ENCODE results near the gene ZHX3.

Gene ZHX3

DNA sequence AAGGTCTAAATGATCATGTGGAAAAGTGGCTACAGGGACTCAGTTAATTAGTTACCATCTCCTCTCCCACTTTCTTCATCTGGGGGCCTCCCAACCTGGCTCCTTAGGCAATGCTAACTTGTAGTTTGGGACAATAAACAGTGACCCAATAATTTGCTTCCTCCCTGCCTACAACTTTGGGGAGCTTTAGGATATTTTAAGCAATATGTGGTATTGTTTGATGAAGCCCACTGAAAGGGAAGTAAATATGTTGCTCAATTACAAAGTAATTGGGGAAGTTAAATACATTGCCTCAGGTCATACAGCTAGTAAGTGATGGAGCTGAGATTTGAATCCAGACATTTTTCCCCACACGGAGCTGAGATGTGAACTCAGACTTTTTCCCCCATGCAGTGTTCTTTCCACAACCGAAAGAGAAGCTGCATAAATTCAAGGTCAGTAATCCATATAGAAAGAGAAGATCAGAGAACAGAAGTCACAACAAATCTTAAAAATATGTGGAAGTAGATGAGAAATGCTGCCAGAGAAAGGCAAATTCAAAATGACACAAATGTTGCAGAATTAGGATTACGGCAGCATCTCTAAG is 26.6 kb downstream of the ZHX3 start:
- no peak for DNase-seq

DNA sequence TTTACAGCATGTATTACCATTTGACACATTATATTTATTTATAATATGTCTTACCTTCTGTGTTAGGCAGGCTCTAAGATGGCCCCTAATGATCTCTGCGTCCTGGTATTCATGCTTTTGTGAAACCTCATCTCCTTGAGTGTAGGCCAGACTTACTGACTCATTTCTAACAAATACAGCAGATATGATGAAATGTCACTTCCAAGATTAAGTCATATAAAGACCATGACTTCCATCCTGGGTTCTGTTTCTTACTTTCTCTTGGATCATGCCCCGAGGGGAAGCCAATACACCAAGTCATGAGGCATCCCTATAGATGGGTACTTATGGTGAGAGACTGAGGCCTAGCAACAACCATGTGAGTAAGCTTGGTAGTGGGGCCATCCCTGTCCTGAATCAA is 30.2 kb downstream of the ZHX3 start:
- DNase-seq, result no peak

- DNase-seq, result no peak
Observed at GRCh38 chr20:41286240-41286851, 31.2 kb downstream of the ZHX3 start.

- DNase-seq, result no peak
Observed at GRCh38 chr20:41279546-41280225, 37.8 kb downstream of the ZHX3 start.

- no peak for DNase-seq
Observed at GRCh38 chr20:41278936-41279335, 38.6 kb downstream of the ZHX3 start.

DNA sequence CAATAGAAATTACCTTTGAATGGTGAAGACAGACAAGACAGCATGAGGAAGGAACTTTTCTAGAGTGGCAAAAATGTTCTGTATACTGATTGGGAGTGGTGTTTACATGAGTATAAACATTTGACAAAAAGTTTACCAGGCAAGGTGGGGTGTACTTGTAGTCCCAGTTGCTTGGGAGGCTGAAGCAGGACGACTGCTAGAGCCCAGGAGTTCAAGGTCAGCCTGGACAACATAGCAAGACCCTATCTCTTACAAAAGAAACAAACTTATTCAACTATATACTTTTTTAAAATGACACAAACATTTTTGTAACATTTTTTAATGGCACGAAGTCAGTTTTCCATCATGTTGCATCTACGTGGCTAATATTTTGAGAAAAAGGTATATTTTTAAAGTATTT is 40.5 kb downstream of the ZHX3 start:
- no peak for DNase-seq

- no peak for DNase-seq
Observed at GRCh38 chr20:41276317-41276751, 41.2 kb downstream of the ZHX3 start.

- no peak for DNase-seq
Observed at GRCh38 chr20:41275301-41275731, 42.2 kb downstream of the ZHX3 start.

- no peak for DNase-seq
Observed at GRCh38 chr20:41274152-41274551, 43.4 kb downstream of the ZHX3 start.

GRCh38 chr20:41273445-41273844 is 44.1 kb downstream of the ZHX3 start:
- no peak for DNase-seq

- DNase-seq, result no peak
Observed at GRCh38 chr20:41272339-41272738, 45.2 kb downstream of the ZHX3 start.

DNA sequence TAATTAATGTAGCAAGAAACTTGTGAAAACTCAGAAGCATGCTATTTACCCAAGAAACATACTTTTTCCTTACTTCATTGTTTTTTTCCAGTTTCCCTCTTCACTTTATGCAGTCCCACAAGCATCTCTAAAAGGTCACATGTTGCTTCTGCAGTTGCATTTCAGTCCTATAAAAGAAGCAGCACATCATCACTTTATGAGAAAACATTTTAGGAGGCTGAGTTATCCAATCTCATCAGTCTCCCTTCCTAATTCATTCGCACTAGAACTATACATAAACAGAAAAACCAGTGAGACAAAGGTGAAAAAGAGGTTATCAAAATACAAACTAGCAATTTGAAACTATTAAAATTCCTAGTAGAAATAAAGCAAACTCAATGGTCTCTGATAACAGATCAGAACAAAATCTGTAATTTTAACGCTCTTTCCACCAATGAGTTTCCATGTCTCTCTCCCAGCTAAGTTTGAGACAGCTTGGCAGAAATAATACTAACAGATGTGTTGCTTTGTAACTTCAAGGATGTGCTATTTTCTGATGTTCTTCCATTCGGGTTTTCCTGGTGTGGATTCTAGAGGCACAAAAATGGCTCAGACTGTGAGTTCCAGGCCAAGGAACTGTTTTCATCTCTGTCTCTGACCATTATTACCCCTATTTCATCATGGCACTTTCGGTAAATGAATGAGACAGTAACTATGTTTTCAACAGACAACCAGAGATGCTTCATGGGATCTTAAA is 48.4 kb downstream of the ZHX3 start:
- no peak for DNase-seq

DNA sequence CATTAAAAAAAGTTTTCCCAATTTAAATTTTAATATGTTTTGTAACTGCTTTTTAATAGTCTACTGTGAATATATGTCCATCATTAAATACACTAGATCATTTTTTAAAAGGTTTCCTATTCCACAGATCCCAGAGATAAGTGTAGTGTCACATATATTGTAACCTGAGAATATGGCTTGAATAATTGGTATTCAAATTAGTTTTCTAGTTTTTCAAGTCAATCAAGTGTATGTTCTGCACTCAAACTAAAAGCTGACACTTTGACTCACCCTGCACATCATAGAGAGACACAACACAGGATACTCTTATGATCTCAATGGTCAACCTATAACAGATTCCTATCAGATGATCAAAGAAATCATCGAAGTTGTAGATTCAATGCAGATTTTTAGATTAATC is 49.1 kb downstream of the ZHX3 start:
- no peak for DNase-seq

DNA sequence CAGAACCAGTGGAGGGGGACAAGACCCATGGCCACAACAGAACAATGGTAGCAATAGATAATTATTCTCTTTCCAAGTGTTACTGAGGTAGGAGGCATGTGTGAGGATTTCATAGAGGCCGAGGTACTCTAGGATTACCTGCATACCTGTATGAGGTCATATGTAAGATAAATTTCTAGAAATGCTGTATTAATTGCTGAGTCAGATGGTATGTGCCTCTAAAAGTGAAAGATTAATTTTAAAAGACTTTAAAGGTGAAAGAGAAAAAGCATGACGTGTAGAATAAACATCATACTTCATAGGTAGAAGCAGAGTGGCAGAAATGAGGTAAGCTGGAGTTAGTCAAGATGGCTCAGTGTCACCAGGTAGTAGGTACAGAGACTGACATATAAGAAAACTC is 51.6 kb downstream of the ZHX3 start:
- DNase-seq, result no peak

DNA sequence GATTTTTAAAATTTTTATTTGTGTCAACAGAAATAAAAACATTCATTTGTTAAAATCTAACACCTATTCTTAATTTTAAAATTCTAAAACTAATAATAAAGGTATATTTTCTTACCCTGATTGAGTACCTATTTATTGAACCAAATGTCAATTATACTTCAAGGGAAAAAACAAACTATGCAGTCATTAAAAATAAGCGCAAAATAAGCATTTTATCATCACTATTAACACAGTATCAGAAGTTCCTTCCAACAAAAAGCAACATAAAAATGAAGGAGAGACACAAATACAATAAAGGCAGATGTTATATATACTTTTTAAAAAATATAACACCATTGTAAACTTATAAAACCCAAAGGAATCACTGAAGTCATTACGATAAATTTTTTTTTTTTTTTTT is 52.7 kb downstream of the ZHX3 start:
- DNase-seq, result no peak

GRCh38 chr20:41261790-41262717 is 55.5 kb downstream of the ZHX3 start:
- DNase-seq, result no peak

GRCh38 chr20:41261260-41261659 is 56.3 kb downstream of the ZHX3 start:
- DNase-seq, result no peak

GRCh38 chr20:41260734-41261220 is 56.8 kb downstream of the ZHX3 start:
- no peak for DNase-seq

DNA sequence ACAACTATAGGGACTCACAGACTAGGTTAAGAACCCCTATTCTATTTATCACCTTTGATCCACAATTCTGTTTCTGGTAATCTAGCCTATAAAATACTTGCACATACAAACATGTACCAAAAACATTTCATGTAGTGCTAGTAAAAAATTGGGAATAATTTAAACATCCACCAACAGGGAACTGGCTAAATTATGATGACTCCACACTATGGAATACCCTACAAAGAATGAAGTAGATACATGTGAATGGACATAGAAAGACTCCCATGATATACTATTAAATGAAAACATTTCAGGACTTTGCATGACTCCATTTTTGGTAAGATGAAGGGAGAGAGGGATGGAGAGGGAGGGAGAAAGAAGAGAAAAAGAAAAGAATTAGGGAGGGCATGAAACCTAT is 58.2 kb downstream of the ZHX3 start:
- DNase-seq, result no peak

DNA sequence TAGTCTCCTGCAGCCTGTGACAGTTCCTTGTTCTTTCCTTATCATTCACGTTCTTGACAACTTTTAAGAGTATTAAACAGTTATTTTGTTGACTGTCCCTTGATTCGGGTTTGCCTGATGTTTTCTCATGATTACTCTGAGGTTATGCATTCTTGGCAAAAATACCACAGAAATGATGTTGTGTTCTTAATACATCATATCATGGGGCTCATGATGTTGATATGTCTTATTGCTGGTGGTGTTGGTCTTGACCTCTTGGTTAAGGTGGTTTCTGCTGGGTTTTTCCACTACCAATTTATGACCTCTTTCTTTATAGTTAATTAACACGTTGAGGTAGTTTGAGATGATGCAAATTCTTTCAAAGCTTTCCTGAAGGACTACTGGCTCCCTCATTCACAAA is 59.1 kb downstream of the ZHX3 start:
- DNase-seq, result no peak

DNA sequence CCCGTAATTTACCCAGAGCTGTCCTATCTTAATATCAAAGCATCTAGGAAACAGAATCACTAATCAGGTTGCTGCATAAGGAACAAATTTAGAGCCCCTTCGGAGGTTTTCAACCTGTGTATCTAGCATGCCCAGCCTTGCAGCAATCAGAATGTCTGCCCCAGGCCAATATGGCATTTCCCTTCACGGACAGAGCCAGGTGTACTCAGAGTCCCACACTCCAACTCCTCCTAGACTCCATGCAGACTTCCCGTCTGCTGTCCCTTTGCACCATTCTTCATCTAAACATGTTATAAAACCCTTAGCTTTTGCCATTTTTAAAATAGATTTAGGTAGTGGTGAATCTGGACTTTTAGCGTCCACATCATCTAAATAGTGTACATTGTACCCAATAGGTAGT is 61.0 kb downstream of the ZHX3 start:
- DNase-seq, result no peak

- no peak for DNase-seq
Observed at GRCh38 chr20:41255655-41256054, 61.9 kb downstream of the ZHX3 start.

All from CD4-positive, alpha-beta T cell treated with Interferon alpha-2 for 1 hour (primary cell).